Femur (tissue), 1 donor: Measurements from ENCODE around the gene NOD2.

ENCODE experiments used
- DNase-seq: peaks from one replicate; pipeline ENCODE4 v3.0.0-alpha.2; 2017

Gene NOD2

DNA sequence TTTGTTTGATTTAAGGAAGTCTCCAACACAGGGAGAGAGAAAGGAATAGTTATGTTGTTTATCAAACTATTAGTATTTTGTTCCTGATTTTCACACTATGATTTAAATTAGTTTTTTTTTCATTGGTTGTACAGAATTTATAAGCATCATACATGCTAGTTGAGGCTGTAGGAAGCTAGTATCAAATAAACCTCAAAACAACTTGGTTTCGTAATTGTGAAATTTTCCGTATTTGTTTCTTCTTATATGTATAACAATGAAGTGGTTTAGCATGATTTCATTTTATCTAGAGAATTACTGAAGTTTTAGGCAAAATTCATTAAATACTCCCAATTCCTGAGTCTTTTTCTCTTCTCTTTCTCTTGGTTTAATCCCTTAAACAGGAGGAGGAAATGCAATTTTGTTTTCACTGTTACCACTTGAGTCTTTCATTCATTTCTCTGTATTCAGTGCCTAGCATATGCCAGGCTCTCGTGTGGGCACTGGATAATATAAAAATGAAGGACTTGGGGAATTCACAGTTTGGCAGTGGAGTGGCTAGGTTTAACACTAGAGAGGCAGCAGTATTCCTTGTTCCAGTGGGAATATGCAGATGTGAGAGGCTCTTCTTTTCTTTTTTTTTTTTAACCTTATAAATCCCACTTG, 50.3 kb downstream of the NOD2 start:
- DNase-seq = no peak

DNA sequence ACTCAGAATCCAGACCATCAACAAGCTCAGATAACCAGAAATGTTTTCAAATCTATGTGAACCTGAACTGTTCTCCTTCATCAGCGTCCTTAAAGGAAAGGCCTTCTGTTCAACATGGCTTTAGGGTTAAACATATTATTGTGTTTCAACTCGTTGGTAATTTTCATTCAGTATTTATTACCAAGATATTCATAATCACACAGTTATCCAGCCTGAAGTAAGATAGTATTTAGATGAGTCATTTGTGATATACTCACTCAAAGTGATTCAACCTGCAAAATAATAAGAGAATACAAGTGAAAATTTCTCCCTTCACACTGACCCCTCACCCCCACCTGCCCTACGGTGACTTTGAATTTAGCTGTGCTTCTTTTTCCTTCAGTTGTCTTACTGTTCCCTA, 51.5 kb downstream of the NOD2 start:
- DNase-seq = no peak

- no peak for DNase-seq
Observed at GRCh38 chr16:50745940-50746339, 52.5 kb downstream of the NOD2 start.

DNA sequence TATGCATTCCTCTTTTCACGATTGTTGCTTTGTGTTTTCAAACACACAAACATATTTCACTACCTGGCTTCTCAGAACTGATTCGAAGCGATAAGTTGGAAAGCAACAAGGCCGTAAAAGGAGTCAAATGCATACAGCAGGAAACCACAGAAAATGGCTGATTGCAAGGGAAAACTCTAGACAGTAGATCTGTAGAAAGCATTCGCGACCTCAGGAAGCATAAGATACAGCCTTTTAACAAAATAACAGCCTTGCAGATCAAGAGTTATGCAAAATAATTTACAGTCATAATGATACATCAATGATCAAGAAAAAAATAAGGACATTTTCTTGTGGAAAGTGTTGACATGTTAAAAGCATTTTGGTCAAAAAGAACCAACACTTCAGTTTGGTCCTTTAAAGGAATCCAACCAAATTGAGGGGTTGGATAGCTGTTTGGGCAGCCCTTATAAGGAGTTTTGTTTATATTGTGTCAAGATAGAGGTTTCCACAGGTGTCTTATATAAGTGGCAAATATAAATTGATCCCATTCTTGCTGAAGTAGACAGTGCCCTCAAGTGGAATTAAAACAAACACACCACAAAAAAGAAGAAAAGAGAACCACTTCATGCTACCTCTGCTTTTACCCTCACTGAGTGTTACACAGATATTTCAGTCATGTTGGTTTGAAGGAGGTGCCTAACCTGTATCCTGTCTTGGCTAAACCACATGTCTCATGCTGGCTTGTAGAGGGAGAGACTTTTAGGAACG, 54.0 kb downstream of the NOD2 start:
- DNase-seq = no peak

DNA sequence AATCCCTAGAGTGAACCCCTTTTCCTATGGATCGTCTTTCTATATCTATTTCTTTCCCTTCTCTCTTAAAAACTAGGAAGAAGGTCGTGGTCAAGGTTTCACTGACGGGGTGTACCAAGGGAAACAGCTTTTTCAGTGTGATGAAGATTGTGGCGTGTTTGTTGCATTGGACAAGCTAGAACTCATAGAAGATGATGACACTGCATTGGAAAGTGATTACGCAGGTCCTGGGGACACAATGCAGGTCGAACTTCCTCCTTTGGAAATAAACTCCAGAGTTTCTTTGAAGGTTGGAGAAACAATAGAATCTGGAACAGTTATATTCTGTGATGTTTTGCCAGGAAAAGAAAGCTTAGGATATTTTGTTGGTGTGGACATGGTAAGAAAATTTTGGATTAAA, 58.1 kb downstream of the NOD2 start:
- DNase-seq = no peak

DNA sequence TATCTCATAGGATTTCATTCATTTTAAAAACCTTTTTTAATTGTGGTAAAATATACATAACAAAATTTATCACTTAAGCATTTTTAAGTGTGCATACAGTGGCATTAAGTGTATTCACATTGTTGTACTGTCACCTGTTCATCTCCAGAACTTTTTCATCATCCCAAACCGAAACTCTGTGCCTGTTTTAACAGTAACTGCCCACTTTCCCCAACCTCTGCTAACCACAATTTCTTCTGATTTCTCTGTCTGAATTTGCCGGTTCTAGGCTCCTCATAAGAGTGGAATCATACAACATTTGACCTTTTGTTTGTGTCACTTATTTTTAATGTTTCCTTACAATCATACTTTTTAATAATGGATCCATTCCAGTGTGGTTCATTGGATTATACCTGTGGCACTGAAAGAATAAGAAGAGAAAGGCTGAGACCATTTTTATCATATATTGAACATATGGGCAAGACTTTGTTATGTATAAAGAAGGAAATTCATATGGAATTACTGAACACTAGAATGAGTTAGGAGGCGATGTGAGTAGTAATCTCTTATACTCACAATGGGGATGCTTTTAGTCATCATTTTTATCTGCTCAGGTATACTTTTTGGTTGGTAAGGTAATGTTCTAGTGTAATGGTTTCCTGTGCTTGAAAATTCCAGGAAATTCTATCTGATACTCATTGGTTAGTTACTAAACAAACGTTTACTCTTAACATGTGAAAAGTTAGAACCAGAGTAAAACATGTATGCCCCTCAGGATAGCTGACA, 59.2 kb downstream of the NOD2 start:
- no peak for DNase-seq

DNA sequence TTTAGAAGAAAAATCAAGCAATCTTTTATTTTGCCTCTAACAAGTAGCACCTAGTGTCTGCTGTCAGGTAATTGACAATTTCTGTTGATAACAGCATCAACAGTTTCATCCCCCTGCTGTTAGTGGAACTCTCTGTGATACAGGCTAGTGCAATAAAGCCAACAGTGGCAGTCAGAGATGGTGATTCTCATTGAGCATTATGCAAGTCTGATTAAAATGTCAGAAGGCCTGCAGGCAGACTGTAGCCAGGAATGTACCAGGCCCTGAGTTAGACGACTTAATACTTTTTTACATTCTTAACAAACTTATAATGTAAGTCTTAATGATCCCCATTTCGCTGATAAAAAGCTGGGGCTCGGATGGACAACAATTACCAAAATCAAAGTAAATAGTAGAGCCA, 63.1 kb downstream of the NOD2 start:
- DNase-seq = no peak

GRCh38 chr16:50761267-50761666, 67.9 kb downstream of the NOD2 start:
- DNase-seq = no peak

DNA sequence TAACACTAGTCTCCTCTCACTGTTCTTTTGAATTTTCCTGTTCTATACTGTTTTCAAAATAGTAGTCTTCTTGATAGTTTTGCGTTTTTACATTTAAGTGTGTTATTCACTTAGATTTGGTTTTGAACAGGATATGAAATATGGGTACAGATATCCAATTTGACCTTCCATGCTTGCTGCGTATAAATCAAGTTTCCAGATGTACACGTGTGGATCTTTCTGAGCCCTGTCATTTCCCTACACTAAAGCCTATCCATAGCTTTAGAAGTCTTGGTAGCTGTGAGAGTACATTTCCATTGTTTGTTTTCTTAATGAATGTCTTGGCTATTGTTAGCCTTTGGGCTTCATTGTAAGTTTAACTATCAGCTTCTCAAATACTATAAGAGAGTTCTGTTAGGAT, 68.8 kb downstream of the NOD2 start:
- no peak for DNase-seq

- DNase-seq = no peak
Observed at GRCh38 chr16:50763211-50763610, 69.8 kb downstream of the NOD2 start.

DNA sequence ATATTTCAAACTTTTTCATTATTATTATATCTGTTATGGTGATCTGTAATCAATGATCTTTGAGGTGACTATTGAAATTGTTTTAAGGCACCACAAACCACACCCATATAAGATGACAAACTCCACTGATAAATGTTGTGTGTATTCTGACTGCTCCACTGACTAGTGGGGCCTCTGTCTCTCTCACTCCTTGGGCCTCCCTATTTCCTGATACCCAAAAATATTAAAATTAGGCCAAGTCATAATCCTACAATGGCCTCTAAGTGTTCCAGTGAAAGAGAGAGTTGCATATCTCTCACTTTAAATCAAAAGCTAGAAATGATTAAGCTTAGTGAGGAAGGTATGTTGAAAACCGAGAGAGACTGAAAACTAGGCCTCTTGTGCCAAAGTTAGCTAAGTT, 71.9 kb downstream of the NOD2 start:
- DNase-seq = no peak

- DNase-seq = no peak
Observed at GRCh38 chr16:50765861-50766260, 72.5 kb downstream of the NOD2 start.

- no peak for DNase-seq
Observed at GRCh38 chr16:50767197-50767596, 73.8 kb downstream of the NOD2 start.

DNA sequence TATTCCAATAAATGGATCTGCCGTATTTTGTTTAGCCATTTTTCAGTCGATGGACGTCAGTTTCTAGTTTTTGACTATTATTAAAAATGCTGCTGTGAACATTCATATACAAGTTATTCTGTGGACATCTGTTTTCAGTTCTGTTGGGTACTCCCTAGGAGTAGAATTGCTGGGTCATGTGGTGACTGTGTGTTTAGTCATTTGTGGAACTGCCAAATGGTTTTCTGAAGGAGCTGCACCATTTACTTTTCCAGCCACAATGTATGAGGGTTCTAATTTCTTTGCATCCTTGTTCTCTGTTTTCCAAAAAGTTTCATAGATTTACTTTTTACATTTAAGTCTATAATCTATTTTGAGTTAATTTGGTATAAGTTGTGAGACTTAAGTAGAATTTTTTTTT, 78.0 kb downstream of the NOD2 start:
- no peak for DNase-seq

GRCh38 chr16:50774405-50774804, 81.0 kb downstream of the NOD2 start:
- DNase-seq = no peak

- DNase-seq = no peak
Observed at GRCh38 chr16:50774960-50775359, 81.6 kb downstream of the NOD2 start.

- no peak for DNase-seq
Observed at GRCh38 chr16:50776037-50776436, 82.6 kb downstream of the NOD2 start.

GRCh38 chr16:50778284-50779163, 85.1 kb downstream of the NOD2 start:
- DNase-seq = no peak

DNA sequence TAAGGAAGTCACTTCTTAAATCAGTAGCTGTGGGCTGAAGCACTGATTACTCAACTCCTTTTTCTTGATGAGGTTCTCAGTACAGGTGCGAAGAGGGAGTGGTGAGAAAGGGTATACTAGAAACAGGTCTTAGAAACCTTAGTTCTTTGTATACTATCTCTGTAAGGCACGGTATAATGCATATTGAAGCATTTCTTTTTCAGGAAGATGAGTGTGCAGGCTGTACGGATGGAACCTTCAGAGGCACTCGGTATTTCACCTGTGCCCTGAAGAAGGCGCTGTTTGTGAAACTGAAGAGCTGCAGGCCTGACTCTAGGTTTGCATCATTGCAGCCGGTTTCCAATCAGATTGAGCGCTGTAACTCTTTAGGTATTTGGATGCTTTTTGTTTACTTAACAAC, 87.6 kb downstream of the NOD2 start:
- no peak for DNase-seq

DNA sequence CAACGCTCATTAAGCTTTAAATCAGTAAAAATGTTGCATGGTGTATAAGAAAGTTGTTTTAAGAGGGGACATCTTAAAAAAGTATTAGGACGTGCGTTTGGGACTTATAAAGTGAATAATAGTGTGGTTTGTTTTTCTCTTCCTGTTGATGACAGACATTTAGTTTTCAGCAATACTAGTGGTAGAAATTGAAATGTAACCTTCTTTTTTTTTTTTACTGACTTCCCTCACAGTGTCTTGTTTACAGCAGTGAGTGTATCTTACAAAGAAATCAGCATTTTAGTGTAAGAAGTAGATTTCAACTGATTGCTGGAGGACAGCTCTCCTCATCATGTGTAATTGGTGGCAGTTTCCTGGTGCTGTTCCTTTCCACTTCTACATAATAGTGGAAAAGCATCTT, 88.1 kb downstream of the NOD2 start:
- no peak for DNase-seq
